IPS-15b (cell line): ENCODE measurements around the gene AMIGO2.

Experiments used
- H3K27me3 ChIP-seq: one replicate; pipeline ENCODE4 v1.6.1; 2013; ENCODE audit warnings: low read length; ENCODE audit not compliant: control insufficient read depth, insufficient read depth
- H3K36me3 ChIP-seq: one replicate; pipeline ENCODE4 v1.6.1; 2013; ENCODE audit warnings: low read length; ENCODE audit not compliant: control insufficient read depth, insufficient read depth
- H3K4me1 ChIP-seq: one replicate; pipeline ENCODE4 v1.6.1; 2013; ENCODE audit warnings: mild to moderate bottlenecking, low read length; ENCODE audit not compliant: control insufficient read depth, insufficient read depth
- H3K4me3 ChIP-seq: one replicate; pipeline ENCODE4 v1.5.1; 2013; ENCODE audit warnings: low read depth, low read length
- H3K9ac ChIP-seq: one replicate; pipeline ENCODE4 v1.6.1; 2013; ENCODE audit warnings: low read depth, mild to moderate bottlenecking, low read length
- H3K9me3 ChIP-seq: one replicate; pipeline ENCODE4 v1.6.1; 2013; ENCODE audit warnings: mild to moderate bottlenecking, low read length; ENCODE audit not compliant: control insufficient read depth, insufficient read depth

AMIGO2 gene

GRCh38 chr12:47079981-47080724 lies 394 bp upstream of the AMIGO2 start:
- Histone ChIP-seq H3K4me3 (peak overlapping the region; percentile 84), H3K36me3 (no peaks in the 10 kb centered on the region), H3K27me3 (peaks cover 38% of the 10 kb centered on the region), H3K9ac (peak overlapping the region; percentile 8), H3K4me1 (no peaks in the 10 kb centered on the region), H3K9me3 (no peaks in the 10 kb centered on the region)

- H3K4me1 ChIP-seq, result no peaks in the 10 kb centered on the region
- H3K36me3 ChIP-seq, result no peaks in the 10 kb centered on the region
- H3K27me3 ChIP-seq, result peaks cover 38% of the 10 kb centered on the region
- no peaks in the 10 kb centered on the region for H3K9me3 ChIP-seq
- H3K9ac ChIP-seq, result no peak overlapping the region
- peak overlapping the region; percentile 84 for H3K4me3 ChIP-seq
These were observed 859 bp downstream of the AMIGO2 start for GRCh38 chr12:47078733-47079467.

- Histone ChIP-seq H3K4me1 (no peaks in the 10 kb centered on the region), H3K36me3 (no peaks in the 10 kb centered on the region), H3K27me3 (peaks cover 38% of the 10 kb centered on the region), H3K9ac (no peak overlapping the region), H3K4me3 (no peak overlapping the region), H3K9me3 (no peaks in the 10 kb centered on the region)
These were observed 1.7 kb downstream of the AMIGO2 start for GRCh38 chr12:47078086-47078395.

- H3K4me1 ChIP-seq, result no peaks in the 10 kb centered on the region
- no peak overlapping the region for H3K4me3 ChIP-seq
- no peak overlapping the region for H3K9ac ChIP-seq
- peaks cover 38% of the 10 kb centered on the region for H3K27me3 ChIP-seq
- H3K9me3 ChIP-seq, result no peaks in the 10 kb centered on the region
- no peaks in the 10 kb centered on the region for H3K36me3 ChIP-seq
These were observed 2.3 kb downstream of the AMIGO2 start for GRCh38 chr12:47077206-47078085.

GRCh38 chr12:47075192-47076084 lies 4.3 kb downstream of the AMIGO2 start:
- Histone ChIP-seq H3K36me3 (no peaks in the 10 kb centered on the region), H3K27me3 (peaks cover 26% of the 10 kb centered on the region), H3K4me3 (no peak overlapping the region), H3K4me1 (no peaks in the 10 kb centered on the region), H3K9me3 (no peaks in the 10 kb centered on the region), H3K9ac (no peak overlapping the region)

- Histone ChIP-seq H3K36me3 (no peaks in the 10 kb centered on the region), H3K27me3 (peaks cover 26% of the 10 kb centered on the region), H3K4me1 (no peaks in the 10 kb centered on the region), H3K9ac (no peak overlapping the region), H3K9me3 (no peaks in the 10 kb centered on the region), H3K4me3 (no peak overlapping the region)
These were observed 5.0 kb downstream of the AMIGO2 start for GRCh38 chr12:47074757-47075156.

- Histone ChIP-seq H3K4me1 (peaks cover 1% of the 10 kb centered on the region), H3K27me3 (peaks cover 22% of the 10 kb centered on the region), H3K9ac (no peak overlapping the region), H3K9me3 (no peaks in the 10 kb centered on the region), H3K36me3 (no peaks in the 10 kb centered on the region), H3K4me3 (no peak overlapping the region)
These were observed 5.8 kb downstream of the AMIGO2 start for GRCh38 chr12:47073951-47074350.

- H3K27me3 ChIP-seq, result no peaks in the 10 kb centered on the region
- H3K9ac ChIP-seq, result no peak overlapping the region
- no peaks in the 10 kb centered on the region for H3K9me3 ChIP-seq
- peaks cover 6% of the 10 kb centered on the region for H3K4me1 ChIP-seq
- no peak overlapping the region for H3K4me3 ChIP-seq
- H3K36me3 ChIP-seq, result no peaks in the 10 kb centered on the region
These were observed 8.4 kb downstream of the AMIGO2 start for GRCh38 chr12:47071241-47071852.

GRCh38 chr12:47070310-47070709 lies 9.4 kb downstream of the AMIGO2 start:
- Histone ChIP-seq H3K4me3 (no peak overlapping the region), H3K9ac (no peak overlapping the region), H3K36me3 (no peaks in the 10 kb centered on the region), H3K27me3 (no peaks in the 10 kb centered on the region), H3K9me3 (no peaks in the 10 kb centered on the region), H3K4me1 (peaks cover 6% of the 10 kb centered on the region)

- H3K9me3 ChIP-seq, result no peaks in the 10 kb centered on the region
- H3K27me3 ChIP-seq, result no peaks in the 10 kb centered on the region
- no peak overlapping the region for H3K4me3 ChIP-seq
- H3K36me3 ChIP-seq, result no peaks in the 10 kb centered on the region
- H3K9ac ChIP-seq, result no peak overlapping the region
- peaks cover 6% of the 10 kb centered on the region for H3K4me1 ChIP-seq
These were observed 11.2 kb downstream of the AMIGO2 start for GRCh38 chr12:47068539-47068938.
